Measurements from ENCODE around the gene SP6.

The SP6 gene

DNA sequence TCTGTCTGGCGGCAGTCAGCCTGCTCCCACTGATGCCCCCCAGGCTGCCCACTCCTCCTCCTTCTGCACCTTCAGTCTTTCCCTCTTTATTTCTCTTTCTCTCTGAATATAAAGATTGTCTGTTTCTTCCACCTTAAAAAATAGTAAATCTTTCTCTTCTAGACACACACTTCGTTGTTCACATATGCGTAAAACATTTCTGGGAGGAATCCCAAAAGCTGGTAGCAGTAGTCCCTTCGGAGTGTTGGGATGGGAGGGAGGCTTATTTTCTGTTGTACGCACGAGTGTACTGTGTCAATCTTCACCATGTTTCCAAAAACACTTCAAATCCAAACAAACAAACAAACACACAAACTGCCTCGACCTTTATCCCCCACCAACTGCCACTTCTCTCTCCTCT is 39.3 kb downstream of the SP6 start:
- no peak for DNase-seq (ENCODE audit: low read depth)

- DNase-seq (ENCODE audit: low read depth): no peak
These were observed 39.9 kb downstream of the SP6 start for GRCh38 chr17:47810901-47811635.

- DNase-seq (ENCODE audit: low read depth): no peak
These were observed 40.7 kb downstream of the SP6 start for GRCh38 chr17:47810200-47810821.

DNA sequence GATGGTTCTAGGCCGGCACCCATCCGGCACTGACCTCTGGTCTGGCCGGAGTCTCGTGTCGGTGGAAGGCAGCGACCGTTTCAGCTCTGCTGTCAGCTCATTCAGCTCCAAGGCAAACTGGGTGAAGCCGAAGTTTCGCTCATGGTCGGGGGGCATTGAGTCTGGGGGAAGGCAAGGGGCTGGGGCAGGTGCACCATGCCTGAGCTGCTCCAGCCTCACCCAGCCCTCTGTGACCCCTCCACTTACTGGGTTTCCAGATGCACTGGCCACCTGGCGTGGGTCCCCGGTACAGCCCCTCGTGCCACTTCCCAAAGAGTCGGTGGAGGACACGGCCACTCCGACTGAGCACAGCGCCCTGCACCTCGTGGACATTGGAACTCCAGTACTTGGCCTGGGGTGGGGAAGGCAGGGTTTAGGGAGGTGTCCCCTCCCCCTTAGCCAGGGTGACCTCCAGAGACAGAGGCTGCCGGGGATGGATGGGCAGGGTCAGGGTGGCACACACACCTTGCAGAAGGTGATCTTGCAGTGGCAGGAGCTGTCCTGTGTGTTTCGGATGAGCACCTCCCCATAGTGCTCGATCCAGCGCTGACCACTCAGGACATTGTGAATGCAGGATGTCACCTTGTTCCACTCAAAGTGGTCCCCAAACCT is 42.0 kb downstream of the SP6 start:
- DNase-seq (ENCODE audit: low read depth): no peak

DNA sequence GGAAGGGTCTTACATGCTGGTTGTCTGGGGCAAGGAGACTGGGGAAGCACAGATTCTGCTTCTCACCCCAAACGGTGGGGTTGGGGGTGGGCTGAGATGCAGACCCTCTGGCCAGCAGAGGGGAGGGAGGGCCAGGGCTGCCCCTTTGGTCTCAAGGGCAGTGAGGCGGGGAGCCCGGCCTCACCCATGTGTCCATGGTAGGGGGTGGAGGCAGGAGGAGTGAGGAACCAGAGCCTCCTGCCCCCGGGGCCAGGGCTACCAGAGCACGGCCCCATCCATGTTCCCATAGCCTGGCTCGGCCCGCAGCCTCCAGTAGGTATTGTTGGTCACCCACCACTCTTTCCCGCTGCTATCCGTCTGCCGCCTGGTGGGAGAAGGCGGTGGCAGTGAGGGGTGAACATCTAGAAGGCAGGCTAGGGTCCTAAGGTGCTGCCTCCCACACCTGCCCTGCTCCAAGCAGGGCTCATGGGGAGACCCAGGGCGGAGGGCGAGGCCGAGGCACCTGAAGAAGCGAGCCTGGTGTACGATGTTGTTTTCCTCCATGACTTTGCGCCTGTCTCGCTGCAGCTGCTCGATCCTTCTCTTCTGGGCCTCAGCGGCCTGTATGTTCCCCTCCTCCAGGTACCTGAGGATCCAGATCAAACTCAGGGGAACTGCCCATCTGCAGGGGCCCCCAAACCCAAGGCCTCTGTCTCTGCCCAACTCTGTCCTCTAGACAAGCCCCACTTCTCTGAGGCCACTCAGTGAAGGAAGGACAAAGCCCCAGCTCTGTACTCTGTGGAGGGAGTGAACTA is 42.7 kb downstream of the SP6 start:
- DNase-seq (ENCODE audit: low read depth): no peak

DNA sequence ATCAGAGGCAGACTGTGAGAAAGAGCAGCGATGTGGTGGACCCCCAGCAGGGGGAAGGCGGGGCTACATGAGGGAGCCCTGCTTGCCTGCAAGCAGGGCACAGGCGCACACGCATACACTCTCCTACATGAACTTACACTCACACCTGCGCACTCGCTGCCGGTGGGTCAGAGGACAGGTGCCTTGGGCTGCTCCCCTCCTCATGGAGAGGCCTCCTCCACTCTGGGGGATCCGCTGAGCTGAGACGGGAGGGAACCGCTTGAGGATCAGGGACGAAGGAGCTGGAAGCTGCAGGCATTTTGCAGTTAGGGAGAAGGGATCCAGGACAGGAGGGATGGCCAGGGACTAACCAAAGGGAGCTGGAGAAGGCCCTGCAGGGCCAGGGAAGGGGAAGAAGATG is 43.5 kb downstream of the SP6 start:
- no peak for DNase-seq (ENCODE audit: low read depth)

DNA sequence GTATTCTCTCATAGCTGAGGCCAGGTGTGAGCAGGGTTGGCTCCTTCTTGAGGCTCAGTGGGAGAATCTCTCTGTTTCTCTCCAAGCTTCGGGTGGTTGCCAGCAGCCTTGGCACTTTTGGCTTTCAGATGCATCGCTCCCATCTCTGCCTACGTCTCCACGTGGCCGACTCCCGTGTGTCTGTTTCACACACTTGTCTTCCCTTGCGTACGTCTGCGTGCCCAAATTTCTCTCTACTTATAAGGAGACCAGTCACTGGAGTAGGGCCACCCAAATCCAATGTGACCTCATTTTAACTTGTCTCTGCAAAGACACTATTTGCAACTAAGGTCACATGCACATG is 44.1 kb downstream of the SP6 start:
- no peak for DNase-seq (ENCODE audit: low read depth)

DNA sequence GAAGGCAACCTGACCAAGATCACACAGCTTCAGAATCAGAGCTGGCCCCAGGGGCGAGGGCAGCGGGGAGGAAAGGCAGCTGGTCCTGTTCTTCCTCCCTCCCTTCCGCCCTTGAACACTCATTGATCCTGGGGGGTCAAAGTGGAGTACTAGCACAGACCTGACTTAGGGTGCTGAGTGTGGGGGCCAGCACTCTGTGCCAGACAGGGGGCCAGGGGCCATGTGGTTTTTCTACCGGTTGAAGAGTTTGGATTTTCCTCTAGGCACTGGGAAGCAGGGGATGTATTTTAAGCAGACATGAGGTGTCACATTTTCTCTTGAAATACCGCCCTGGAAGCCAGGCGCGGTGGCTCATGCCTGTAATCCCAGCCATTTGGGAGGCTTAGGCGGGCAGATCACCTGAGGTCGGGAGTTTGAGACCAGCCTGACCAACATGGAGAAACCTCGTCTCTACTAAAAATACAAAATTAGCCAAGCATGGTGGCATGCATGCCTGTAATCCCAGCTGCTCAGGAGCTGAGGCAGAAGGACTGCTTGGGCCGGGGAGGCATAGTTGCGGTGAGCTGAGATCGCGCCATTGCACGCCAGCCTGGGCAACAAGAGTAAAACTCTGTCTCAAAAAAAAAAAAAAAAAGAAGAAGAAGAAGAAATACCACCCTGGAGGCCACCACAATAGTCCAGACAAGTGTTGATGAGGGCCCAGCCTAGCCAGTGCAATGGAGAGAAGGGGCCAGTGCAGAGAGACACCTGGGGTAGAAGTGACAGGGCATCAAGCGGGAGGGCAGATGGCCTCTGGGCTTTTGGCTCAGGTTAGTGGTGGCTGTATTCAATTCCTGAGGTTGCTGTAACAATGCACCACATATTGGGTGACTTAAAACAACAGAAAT is 44.7 kb downstream of the SP6 start:
- DNase-seq (ENCODE audit: low read depth): no peak

DNA sequence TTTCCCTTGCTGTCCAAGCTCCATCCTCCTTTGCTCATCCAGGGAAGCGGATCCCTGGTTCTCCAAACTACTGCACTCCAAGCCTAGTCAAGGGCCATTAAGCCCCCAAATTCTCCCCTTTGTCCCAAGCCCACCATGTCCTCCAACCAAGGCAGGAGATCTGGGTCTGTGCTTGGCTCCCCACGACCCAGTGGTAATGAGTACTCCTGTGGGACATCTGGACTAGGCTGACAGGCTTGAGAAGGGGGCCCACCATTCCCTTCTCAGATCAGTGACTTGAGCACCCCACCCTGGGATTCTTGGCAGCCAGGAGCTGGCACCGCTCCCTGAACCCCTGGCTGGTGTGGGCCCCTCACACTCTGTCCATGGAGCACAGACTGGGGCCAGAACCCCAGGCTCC is 46.5 kb downstream of the SP6 start:
- DNase-seq (ENCODE audit: low read depth): no peak

DNA sequence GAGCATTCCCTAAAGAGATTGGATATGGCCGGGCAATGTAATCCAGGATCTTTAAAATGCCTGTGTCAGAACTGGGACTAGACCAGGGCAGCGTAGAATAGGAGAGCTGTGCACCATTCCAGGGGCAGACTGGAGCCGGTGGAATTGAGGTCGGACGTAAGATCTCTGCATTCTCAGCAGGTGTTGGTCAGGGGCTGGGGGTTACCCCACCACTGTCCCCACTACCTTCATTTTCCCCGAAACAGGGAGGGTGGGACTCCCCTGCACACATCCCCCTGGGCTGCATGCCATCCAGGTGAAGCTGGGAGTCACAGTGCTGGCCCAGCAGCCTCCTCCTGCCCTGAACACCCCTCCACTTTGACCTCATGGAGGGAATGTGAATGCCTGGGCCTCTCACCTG is 47.2 kb downstream of the SP6 start:
- no peak for DNase-seq (ENCODE audit: low read depth)

DNA sequence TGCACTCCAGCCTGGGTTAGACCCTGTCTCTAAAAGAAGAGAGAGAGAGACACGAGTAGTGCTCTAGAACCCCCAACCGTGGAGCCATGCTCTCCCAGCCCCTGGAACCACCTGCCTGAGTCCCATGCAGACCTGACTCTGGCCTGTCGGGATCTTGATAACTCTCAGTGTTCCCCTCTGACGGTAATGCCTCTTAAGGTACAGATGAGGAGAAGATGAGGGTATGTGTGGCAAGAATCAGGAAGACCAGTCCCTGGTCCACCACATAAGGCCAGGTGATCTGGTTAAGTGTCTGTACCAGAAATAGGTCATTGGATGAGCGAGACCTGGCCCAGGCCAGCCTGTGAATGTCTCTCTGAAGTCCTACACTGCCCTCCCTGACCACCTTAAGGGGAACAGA is 47.8 kb downstream of the SP6 start:
- no peak for DNase-seq (ENCODE audit: low read depth)

GRCh38 chr17:47802341-47803022 is 48.5 kb downstream of the SP6 start:
- DNase-seq (ENCODE audit: low read depth): peak; percentile 29

GRCh38 chr17:47801906-47802305 is 49.1 kb downstream of the SP6 start:
- DNase-seq (ENCODE audit: low read depth): no peak

DNA sequence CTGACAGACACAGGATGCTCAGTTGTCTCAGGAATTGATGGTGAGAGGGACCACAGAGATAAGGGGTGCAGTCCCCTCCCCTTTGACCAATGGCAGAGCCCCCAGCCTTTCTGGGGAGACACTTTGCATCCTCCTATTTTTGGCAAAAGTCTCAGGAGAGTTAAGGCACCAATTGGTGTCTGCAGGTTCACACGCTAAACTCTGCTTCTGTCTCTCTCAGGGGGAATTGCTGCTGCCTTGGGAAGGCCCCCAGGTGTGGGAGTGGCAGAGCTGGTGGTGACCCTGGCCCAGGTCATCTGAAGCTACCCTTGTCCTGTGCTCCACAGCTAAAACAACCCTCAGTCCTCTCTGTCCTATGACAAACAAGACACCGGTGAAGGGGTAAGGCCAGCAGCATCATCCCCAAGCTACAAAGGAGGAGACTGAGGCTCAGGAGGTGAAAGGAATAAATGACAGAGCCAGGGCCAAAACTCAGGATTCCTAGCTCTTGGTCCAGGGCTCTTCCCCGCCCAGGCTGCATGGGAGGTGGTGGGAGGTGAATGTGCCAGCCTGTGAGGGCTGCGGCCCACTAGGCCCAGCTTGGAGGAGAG is 49.7 kb downstream of the SP6 start:
- DNase-seq (ENCODE audit: low read depth): no peak

DNA sequence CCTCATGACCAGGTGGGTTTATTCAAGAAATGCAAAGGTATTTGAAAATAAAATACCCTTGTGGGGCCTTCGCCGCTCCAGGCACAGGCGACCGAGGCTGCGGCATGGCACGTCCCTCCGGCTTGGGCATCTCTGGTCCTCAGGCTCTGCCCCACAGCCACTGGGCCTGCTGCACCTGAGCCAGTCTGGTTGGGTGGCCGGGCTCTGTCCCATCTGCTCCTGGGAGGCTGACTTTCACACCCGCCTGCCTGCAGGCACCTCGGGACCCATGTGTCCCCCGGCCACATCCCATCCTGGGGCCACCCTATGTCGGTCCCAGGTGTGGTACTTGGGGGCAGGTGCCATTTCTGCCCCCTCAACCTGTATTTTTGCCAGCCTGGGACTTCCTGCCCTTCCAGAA is 50.3 kb downstream of the SP6 start:
- no peak for DNase-seq (ENCODE audit: low read depth)

GRCh38 chr17:47797797-47798196 is 53.2 kb downstream of the SP6 start:
- DNase-seq (ENCODE audit: low read depth): no peak

Measured in activated T-helper 1 cell treated with Interleukin-2 at 50 U/mL for 16 hours (primary cell).